Measurements from ENCODE around the gene NKX1-2.
A peak's percentile ranks its signal among the peaks of the same experiment; 100 is the strongest.

NKX1-2 gene

GRCh38 chr10:124474514-124475070 is 24.8 kb upstream of the NKX1-2 start:
- DNase-seq, result no peak

GRCh38 chr10:124473070-124473469 is 23.2 kb upstream of the NKX1-2 start:
- no peak for DNase-seq

GRCh38 chr10:124472071-124472470 is 22.2 kb upstream of the NKX1-2 start:
- no peak for DNase-seq

GRCh38 chr10:124470544-124471434 is 21.0 kb upstream of the NKX1-2 start:
- DNase-seq, result no peak

- no peak for DNase-seq
These were observed 20.2 kb upstream of the NKX1-2 start for GRCh38 chr10:124469956-124470484.

- DNase-seq, result no peak
These were observed 18.8 kb upstream of the NKX1-2 start for GRCh38 chr10:124468624-124469023.

GRCh38 chr10:124467165-124467564 is 17.3 kb upstream of the NKX1-2 start:
- DNase-seq, result no peak

GRCh38 chr10:124465777-124466488 is 16.1 kb upstream of the NKX1-2 start:
- no peak for DNase-seq

- DNase-seq, result no peak
These were observed 15.4 kb upstream of the NKX1-2 start for GRCh38 chr10:124465003-124465776.

GRCh38 chr10:124464028-124464965 is 14.5 kb upstream of the NKX1-2 start:
- DNase-seq, result no peak

GRCh38 chr10:124462348-124462695 is 12.5 kb upstream of the NKX1-2 start:
- no peak for DNase-seq

GRCh38 chr10:124461642-124462347 is 12.0 kb upstream of the NKX1-2 start, which contains the start of gene LHPP:
TSS of gene LHPP (plus strand) at chr10:124461823. CDS start at chr10:124461863, 40 bp downstream.
- peak; percentile 75 for DNase-seq

GRCh38 chr10:124460144-124460543 is 10.3 kb upstream of the NKX1-2 start:
- no peak for DNase-seq

- DNase-seq, result no peak
These were observed 9.6 kb upstream of the NKX1-2 start for GRCh38 chr10:124459395-124459794.

- no peak for DNase-seq
These were observed 9.1 kb upstream of the NKX1-2 start for GRCh38 chr10:124458889-124459288.

- DNase-seq, result no peak
These were observed 8.6 kb upstream of the NKX1-2 start for GRCh38 chr10:124458473-124458872.

- DNase-seq, result no peak
These were observed 5.6 kb upstream of the NKX1-2 start for GRCh38 chr10:124455441-124455840.

GRCh38 chr10:124453960-124454610 is 4.2 kb upstream of the NKX1-2 start:
- DNase-seq, result no peak

- no peak for DNase-seq
These were observed 1.4 kb upstream of the NKX1-2 start for GRCh38 chr10:124451276-124451675.

GRCh38 chr10:124450783-124451057 is 885 bp upstream of the NKX1-2 start:
- DNase-seq, result no peak

All from fibroblast of skin of right quadriceps (primary cell).